HepG2 (cell line): ENCODE results near the gene CA11. TPM values are rescaled to one million over a fixed set of nuclear protein-coding genes. Genes with fewer than 3 reads are reported as not detected.

Experiments used
- ADNP ChIP-seq: sonication (generic); formaldehyde crosslinking; IDR thresholded peaks from 2 replicates; pipeline ENCODE4 v1.4.0; 2020; ENCODE audit warnings: missing genetic modification reagents
- GABPB1 ChIP-seq: IDR thresholded peaks from 2 replicates; pipeline ENCODE4 v1.6.1; 2016; ENCODE audit warnings: mild to moderate bottlenecking, missing genetic modification reagents, moderate library complexity, missing compliant biosample characterization
- IKZF4 ChIP-seq: sonication (generic); formaldehyde crosslinking; IDR thresholded peaks from 2 replicates; pipeline ENCODE4 v1.5.1; 2020; ENCODE audit warnings: borderline replicate concordance, mild to moderate bottlenecking, low read depth, missing genetic modification reagents; ENCODE audit errors: not compliant biosample characterization
- KDM5B ChIP-seq: sonication (generic); formaldehyde crosslinking; IDR thresholded peaks from 2 replicates; pipeline ENCODE4 v1.4.0; 2020; ENCODE audit warnings: missing genetic modification reagents, mild to moderate bottlenecking, borderline replicate concordance
- NFYB ChIP-seq: sonication (generic); formaldehyde crosslinking; IDR thresholded peaks from 2 replicates; pipeline ENCODE4 v1.4.0; 2020; ENCODE audit warnings: missing genetic modification reagents
- PHF8 ChIP-seq: sonication (generic); formaldehyde crosslinking; IDR thresholded peaks from 2 replicates; pipeline ENCODE4 v1.5.0; 2020; ENCODE audit warnings: missing genetic modification reagents
- SOX6 ChIP-seq, 2 experiments: fragments of 450-650 bp in 1 of 2; sonication (generic) in 1 of 2; formaldehyde crosslinking in 1 of 2; IDR thresholded peaks; 2 replicates each; pipeline versions ENCODE4 v1.4.0 to v1.6.1; 2017 to 2020; ENCODE audit warnings: antibody characterized with exemption in 1 of 2, mild to moderate bottlenecking in 1 of 2, missing genetic modification reagents in 1 of 2
- TAF1 ChIP-seq: sonication (generic); formaldehyde crosslinking; IDR thresholded peaks from 2 replicates; pipeline ENCODE4 v1.4.0; 2020; ENCODE audit warnings: missing genetic modification reagents
- ZFY ChIP-seq: sonication (generic); formaldehyde crosslinking; IDR thresholded peaks from 2 replicates; pipeline ENCODE4 v1.4.0; 2020; ENCODE audit warnings: missing genetic modification reagents
- ZNF121 ChIP-seq: sonication (generic); formaldehyde crosslinking; IDR thresholded peaks from 2 replicates; pipeline ENCODE4 v1.5.0; 2020; ENCODE audit warnings: mild to moderate bottlenecking, missing genetic modification reagents
- ZNF430 ChIP-seq: sonication (generic); formaldehyde crosslinking; IDR thresholded peaks from 2 replicates; pipeline ENCODE4 v1.9.0; 2021; ENCODE audit warnings: mild to moderate bottlenecking, missing genetic modification reagents
- ZNF567 ChIP-seq: sonication (generic); formaldehyde crosslinking; IDR thresholded peaks from 2 replicates; pipeline ENCODE4 v1.8.1; 2023; ENCODE audit warnings: mild to moderate bottlenecking, missing genetic modification reagents, borderline replicate concordance
- ZNF569 ChIP-seq: sonication (generic); formaldehyde crosslinking; IDR thresholded peaks from 2 replicates; pipeline ENCODE4 v1.5.0; 2020; ENCODE audit warnings: mild to moderate bottlenecking, missing genetic modification reagents, moderate library complexity, borderline replicate concordance
- ZNF703 ChIP-seq: sonication (generic); formaldehyde crosslinking; IDR thresholded peaks from 2 replicates; pipeline ENCODE4 v1.5.1; 2020; ENCODE audit warnings: missing genetic modification reagents, mild to moderate bottlenecking, moderate library complexity, borderline replicate concordance
- ZSCAN29 ChIP-seq: sonication (generic); formaldehyde crosslinking; conservative IDR thresholded peaks from 2 replicates; pipeline ENCODE4 v1.4.0; 2020; ENCODE audit warnings: mild to moderate bottlenecking, missing genetic modification reagents
- polyA plus RNA-seq, 8 experiments: library from polyadenylated mRNA; depleted of rRNA in 3 of 8; stranded (reverse) in 7 of 8; unstranded in 1 of 8; fragments of >200 nt; fragmentation: Illumina TruSeq in 4 of 8; extraction: Trizol in 4 of 8; gene quantifications; 2 replicates each; pipeline versions ENCODE4 v1.2.1 to v1.2.3, GENCODE V29; 2011 to 2016; ENCODE audit warnings: low read depth in 4 of 8, missing spikeins in 1 of 8, mixed read lengths in 1 of 8; ENCODE audit not compliant: insufficient read depth in 1 of 8
- total RNA-seq, 5 experiments: library from RNA; depleted of rRNA; stranded (reverse); fragments of >200 nt; fragmentation: Illumina TruSeq; extraction: Trizol; gene quantifications; 2 replicates each; pipeline ENCODE4 v1.2.3, GENCODE V29; 2016; ENCODE audit warnings: low read depth in 1 of 5
- TF ChIP-seq, protein P1 (sequence below): sonication (generic); formaldehyde crosslinking; IDR thresholded peaks from 2 replicates; pipeline ENCODE4 v1.4.0; 2020; ENCODE audit warnings: missing genetic modification reagents; ENCODE audit errors: not compliant biosample characterization
- TF ChIP-seq, protein P2 (sequence below): sonication (generic); formaldehyde crosslinking; IDR thresholded peaks from 2 replicates; pipeline ENCODE4 v1.5.0; 2020; ENCODE audit warnings: missing genetic modification reagents
- TF ChIP-seq, protein P3 (sequence below): sonication (generic); formaldehyde crosslinking; IDR thresholded peaks from 2 replicates; pipeline ENCODE4 v1.4.0; 2020; ENCODE audit warnings: missing genetic modification reagents, borderline replicate concordance
- TF ChIP-seq, protein P4 (sequence below): sonication (generic); formaldehyde crosslinking; IDR thresholded peaks from 2 replicates; pipeline ENCODE4 v1.5.0; 2020; ENCODE audit warnings: mild to moderate bottlenecking, missing genetic modification reagents, borderline replicate concordance

The CA11 gene
- total and polyA plus RNA-seq, 2 of the 13 experiments (the other 11 are each of a cell fraction or from before 2014, with no cell fraction given) = 0.41 to 0.58 TPM

DNA sequence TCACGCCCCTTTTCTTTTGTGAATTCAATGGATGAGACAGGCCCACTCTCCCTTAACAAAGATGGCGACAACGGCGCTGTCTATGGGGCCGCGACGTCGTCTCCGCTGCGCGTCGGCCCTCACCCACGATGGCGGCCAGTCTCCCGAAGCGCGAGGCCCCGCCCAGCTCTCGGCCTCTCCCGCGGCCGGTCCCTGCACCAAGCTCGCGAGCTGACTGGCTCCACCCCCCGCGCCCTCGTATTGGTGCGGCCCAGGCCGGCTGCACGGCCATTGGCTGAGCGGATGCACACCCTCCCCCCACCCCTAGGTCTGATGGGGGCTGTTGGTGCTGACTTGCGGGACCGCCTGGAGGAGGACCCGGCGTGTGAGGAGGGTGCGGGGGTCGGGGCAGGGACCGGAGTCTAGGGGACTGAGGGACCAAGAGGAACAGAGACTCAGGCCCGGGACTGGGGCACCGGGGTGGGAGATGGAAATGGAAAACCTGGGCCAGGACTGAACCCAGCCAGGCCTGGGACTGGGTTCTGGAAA is 21.9 kb downstream of the CA11 start (continued):
- TF ChIP-seq KDM5B (CRISPR knock-in tag) (no peak), ZNF569 (CRISPR knock-in tag) (no peak), IKZF4 (CRISPR knock-in tag) (no peak), NFYB (CRISPR knock-in tag) (peak; percentile 84), PHF8 (CRISPR knock-in tag) (no peak), ADNP (CRISPR knock-in tag) (no peak), TAF1 (peak; percentile 34; the same call in 1 of the 2 replicates), ZFY (CRISPR knock-in tag) (peak; percentile 64; the same call in 1 of the 2 replicates), ZNF121 (CRISPR knock-in tag) (no peak), ZNF430 (0 out of 2 replicates have a peak, but pooled peaks have one; percentile 26), SOX6 (IDR thresholded peaks at IDR 0.05) (no peak), SOX6 (CRISPR knock-in tag; IDR thresholded peaks at IDR 0.05) (peak; percentile 47; the same call in 1 of the 2 replicates), ZSCAN29 (CRISPR knock-in tag) (no peak), ZNF703 (no peak), GABPB1 (CRISPR knock-in tag) (peak; percentile 76), ZNF567 (no peak)
- TF ChIP-seq, protein P1, sequence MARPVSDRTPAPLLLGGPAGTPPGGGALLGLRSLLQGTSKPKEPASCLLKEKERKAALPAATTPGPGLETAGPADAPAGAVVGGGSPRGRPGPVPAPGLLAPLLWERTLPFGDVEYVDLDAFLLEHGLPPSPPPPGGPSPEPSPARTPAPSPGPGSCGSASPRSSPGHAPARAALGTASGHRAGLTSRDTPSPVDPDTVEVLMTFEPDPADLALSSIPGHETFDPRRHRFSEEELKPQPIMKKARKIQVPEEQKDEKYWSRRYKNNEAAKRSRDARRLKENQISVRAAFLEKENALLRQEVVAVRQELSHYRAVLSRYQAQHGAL (CRISPR knock-in tag) = no peak
- TF ChIP-seq, protein P2, sequence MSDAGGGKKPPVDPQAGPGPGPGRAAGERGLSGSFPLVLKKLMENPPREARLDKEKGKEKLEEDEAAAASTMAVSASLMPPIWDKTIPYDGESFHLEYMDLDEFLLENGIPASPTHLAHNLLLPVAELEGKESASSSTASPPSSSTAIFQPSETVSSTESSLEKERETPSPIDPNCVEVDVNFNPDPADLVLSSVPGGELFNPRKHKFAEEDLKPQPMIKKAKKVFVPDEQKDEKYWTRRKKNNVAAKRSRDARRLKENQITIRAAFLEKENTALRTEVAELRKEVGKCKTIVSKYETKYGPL (CRISPR knock-in tag) = no peak
- TF ChIP-seq, protein P3, sequence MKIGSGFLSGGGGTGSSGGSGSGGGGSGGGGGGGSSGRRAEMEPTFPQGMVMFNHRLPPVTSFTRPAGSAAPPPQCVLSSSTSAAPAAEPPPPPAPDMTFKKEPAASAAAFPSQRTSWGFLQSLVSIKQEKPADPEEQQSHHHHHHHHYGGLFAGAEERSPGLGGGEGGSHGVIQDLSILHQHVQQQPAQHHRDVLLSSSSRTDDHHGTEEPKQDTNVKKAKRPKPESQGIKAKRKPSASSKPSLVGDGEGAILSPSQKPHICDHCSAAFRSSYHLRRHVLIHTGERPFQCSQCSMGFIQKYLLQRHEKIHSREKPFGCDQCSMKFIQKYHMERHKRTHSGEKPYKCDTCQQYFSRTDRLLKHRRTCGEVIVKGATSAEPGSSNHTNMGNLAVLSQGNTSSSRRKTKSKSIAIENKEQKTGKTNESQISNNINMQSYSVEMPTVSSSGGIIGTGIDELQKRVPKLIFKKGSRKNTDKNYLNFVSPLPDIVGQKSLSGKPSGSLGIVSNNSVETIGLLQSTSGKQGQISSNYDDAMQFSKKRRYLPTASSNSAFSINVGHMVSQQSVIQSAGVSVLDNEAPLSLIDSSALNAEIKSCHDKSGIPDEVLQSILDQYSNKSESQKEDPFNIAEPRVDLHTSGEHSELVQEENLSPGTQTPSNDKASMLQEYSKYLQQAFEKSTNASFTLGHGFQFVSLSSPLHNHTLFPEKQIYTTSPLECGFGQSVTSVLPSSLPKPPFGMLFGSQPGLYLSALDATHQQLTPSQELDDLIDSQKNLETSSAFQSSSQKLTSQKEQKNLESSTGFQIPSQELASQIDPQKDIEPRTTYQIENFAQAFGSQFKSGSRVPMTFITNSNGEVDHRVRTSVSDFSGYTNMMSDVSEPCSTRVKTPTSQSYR (CRISPR knock-in tag) = peak; percentile 37; the same call in 1 of the 2 replicates
- TF ChIP-seq, protein P4, sequence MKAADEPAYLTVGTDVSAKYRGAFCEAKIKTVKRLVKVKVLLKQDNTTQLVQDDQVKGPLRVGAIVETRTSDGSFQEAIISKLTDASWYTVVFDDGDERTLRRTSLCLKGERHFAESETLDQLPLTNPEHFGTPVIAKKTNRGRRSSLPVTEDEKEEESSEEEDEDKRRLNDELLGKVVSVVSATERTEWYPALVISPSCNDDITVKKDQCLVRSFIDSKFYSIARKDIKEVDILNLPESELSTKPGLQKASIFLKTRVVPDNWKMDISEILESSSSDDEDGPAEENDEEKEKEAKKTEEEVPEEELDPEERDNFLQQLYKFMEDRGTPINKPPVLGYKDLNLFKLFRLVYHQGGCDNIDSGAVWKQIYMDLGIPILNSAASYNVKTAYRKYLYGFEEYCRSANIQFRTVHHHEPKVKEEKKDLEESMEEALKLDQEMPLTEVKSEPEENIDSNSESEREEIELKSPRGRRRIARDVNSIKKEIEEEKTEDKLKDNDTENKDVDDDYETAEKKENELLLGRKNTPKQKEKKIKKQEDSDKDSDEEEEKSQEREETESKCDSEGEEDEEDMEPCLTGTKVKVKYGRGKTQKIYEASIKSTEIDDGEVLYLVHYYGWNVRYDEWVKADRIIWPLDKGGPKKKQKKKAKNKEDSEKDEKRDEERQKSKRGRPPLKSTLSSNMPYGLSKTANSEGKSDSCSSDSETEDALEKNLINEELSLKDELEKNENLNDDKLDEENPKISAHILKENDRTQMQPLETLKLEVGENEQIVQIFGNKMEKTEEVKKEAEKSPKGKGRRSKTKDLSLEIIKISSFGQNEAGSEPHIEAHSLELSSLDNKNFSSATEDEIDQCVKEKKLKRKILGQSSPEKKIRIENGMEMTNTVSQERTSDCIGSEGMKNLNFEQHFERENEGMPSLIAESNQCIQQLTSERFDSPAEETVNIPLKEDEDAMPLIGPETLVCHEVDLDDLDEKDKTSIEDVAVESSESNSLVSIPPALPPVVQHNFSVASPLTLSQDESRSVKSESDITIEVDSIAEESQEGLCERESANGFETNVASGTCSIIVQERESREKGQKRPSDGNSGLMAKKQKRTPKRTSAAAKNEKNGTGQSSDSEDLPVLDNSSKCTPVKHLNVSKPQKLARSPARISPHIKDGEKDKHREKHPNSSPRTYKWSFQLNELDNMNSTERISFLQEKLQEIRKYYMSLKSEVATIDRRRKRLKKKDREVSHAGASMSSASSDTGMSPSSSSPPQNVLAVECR (CRISPR knock-in tag) = peak; percentile 74; the same call in 1 of the 2 replicates
